GM12801 (cell line): Measurements from ENCODE around the gene AGAP1.

Experiments used
- CTCF ChIP-seq: IDR thresholded peaks from one replicate; pipeline ENCODE4 v1.5.1; 2011; ENCODE audit warnings: control low read depth; ENCODE audit not compliant: insufficient read length; ENCODE audit errors: extremely low read depth

AGAP1 gene

GRCh38 chr2:236044191-236044590 is 550.3 kb downstream of the AGAP1 start:
- TF ChIP-seq CTCF, result no peak

GRCh38 chr2:236045251-236046235 is 551.7 kb downstream of the AGAP1 start:
- TF ChIP-seq CTCF, result no peak

GRCh38 chr2:236046715-236047114 is 552.9 kb downstream of the AGAP1 start:
- no peak for TF ChIP-seq CTCF

- no peak for TF ChIP-seq CTCF
These were observed 553.3 kb downstream of the AGAP1 start for GRCh38 chr2:236047176-236047575.

- TF ChIP-seq CTCF, result no peak
These were observed 554.2 kb downstream of the AGAP1 start for GRCh38 chr2:236047886-236048540.

GRCh38 chr2:236049981-236050380 is 556.1 kb downstream of the AGAP1 start:
- TF ChIP-seq CTCF, result no peak

GRCh38 chr2:236051351-236051750 is 557.5 kb downstream of the AGAP1 start:
- TF ChIP-seq CTCF, result no peak
